NB4 (cell line): ENCODE measurements around the gene VAV2.

Source experiments
- DNase-seq: peaks from one replicate; pipeline ENCODE4 v3.0.0; 2010; ENCODE audit warnings: low read depth
- H3K4me3 ChIP-seq: one replicate; pipeline ENCODE4 v1.5.1; 2011; ENCODE audit warnings: mild to moderate bottlenecking, low read depth, low read length, moderate library complexity
- MYC ChIP-seq: IDR thresholded peaks from 2 replicates; pipeline ENCODE4 v1.6.1; 2011; ENCODE audit warnings: low read depth, low read length
- POLR2A ChIP-seq: IDR thresholded peaks from 2 replicates; pipeline ENCODE4 v1.6.1; 2011; ENCODE audit warnings: mild to moderate bottlenecking; ENCODE audit not compliant: insufficient read length; ENCODE audit errors: extremely low read depth
- TF ChIP-seq, protein P1 (sequence below): IDR thresholded peaks from one replicate; pipeline ENCODE4 v1.5.1; 2012; ENCODE audit warnings: low read depth, low read length
- TF ChIP-seq, protein P2 (sequence below): IDR thresholded peaks from 2 replicates; pipeline ENCODE4 v1.6.1; 2011; ENCODE audit warnings: low read depth, low read length

VAV2 gene

DNA sequence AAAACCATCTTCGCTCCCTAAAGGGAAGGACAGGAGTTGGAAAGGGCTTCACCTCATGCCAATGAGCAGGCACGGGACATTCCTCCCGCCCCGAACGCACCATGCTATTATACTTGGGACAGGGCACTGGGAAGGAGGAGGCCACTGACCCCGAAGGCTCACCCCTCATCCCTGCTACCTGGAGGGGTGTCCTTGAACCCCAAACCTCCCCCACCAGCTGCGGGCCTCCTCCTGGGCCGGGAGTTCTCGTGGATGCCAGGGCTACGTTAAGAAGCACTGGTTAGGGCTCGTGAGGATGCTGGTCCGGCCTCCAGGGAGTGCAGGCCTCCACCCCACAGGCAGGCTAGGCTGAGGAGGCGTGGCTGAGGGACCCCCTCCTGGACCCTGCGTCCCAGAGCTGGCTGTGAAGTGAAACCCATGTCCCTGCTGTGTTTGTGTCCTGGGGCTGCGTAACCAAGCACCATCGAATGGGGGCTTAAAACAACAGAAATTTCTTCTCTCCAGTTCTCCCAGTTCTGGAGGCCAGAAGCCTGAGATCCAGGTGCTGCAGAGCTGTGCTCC is 142.9 kb downstream of the VAV2 start:
- TF ChIP-seq, protein P1, sequence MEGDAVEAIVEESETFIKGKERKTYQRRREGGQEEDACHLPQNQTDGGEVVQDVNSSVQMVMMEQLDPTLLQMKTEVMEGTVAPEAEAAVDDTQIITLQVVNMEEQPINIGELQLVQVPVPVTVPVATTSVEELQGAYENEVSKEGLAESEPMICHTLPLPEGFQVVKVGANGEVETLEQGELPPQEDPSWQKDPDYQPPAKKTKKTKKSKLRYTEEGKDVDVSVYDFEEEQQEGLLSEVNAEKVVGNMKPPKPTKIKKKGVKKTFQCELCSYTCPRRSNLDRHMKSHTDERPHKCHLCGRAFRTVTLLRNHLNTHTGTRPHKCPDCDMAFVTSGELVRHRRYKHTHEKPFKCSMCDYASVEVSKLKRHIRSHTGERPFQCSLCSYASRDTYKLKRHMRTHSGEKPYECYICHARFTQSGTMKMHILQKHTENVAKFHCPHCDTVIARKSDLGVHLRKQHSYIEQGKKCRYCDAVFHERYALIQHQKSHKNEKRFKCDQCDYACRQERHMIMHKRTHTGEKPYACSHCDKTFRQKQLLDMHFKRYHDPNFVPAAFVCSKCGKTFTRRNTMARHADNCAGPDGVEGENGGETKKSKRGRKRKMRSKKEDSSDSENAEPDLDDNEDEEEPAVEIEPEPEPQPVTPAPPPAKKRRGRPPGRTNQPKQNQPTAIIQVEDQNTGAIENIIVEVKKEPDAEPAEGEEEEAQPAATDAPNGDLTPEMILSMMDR, result no peak
- TF ChIP-seq MYC (no peak), POLR2A (no peak)
- TF ChIP-seq, protein P2, sequence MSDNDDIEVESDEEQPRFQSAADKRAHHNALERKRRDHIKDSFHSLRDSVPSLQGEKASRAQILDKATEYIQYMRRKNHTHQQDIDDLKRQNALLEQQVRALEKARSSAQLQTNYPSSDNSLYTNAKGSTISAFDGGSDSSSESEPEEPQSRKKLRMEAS, result no peak
- DNase-seq, result no peak
- no peak overlapping the region for H3K4me3 ChIP-seq

DNA sequence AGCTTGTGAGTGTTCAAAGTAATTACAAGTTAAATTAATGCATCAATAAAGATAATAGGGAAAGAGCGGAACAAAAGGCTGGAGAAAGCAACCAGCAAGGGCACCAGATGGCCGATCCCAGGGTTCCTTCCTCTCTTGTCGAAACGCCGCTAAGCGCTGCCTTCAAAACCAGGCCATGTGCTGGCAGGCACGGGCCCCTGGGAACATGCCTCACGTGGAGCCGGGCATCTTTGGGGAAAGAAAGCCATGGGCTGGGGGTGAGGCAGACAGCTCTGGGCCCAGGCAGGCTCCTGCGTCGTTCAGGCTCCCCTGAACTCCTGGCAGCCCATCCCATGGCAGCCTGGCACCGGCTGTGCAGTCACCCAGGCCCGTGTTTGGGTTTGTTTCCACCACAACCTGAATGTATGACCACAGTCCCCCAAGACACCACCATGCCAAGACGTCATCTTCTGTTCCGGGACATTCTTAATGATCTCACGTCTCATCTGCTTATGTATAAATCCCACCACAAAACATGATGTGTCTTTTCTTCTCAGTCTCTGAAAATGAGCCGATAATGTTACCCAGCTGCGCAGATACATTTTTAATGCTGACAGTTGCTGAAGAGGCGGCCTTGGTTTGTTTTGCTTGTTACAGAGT is 143.5 kb downstream of the VAV2 start:
- TF ChIP-seq POLR2A (no peak), MYC (no peak)
- TF ChIP-seq, protein P1, result no peak
- H3K4me3 ChIP-seq, result no peak overlapping the region
- DNase-seq, result no peak

DNA sequence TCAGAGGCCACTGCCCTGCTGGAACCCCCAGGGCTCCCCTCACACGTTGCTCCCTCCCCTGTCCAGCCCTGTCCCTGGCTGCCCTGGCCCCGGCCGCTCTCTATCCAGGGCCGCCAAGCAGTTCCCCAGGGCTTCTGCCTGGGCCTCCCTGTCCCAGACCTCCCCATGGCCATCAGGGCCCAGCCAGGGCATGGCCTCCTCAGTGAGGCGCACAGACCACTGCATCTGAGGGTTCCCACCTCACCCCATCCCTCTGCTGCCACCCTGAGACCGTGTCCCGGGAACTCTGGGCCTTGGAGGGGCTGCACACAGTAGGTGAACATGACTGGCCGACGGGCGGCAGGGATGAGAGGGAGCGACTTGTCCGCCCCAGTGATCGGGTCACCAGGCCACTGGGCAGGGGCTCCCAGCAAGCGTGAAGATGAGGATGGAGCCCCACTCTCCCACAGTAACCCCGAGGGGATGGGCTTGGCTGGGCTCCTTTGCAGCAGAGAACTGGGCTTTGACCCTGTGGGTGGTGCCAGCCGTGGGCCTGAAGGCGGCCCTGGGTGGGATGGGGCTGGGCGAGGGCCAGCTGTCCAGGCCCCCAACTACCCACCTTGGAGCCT is 145.5 kb downstream of the VAV2 start:
- TF ChIP-seq, protein P2, result no peak
- TF ChIP-seq POLR2A (no peak), MYC (no peak)
- TF ChIP-seq, protein P1, result no peak
- no peak for DNase-seq
- no peak overlapping the region for H3K4me3 ChIP-seq

DNA sequence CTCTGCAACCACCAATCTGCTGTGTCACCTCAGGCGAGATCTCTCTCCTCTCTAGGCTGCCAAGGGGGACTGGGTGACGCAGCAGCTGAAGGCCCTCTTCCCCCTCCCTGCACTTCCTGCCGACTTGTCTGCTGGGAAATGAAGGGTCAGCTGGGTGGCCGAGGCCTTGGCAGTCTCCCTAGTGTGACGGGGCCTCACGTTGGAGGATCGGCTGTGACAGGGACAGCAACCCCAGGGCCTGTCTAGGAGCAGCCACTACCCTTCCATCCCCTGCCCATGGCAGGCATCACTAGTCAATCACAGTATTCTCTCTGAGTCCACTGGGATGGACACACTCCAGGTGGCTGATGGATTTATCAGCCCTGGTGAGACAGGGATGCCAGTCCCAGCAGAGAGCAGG is 146.7 kb downstream of the VAV2 start:
- TF ChIP-seq, protein P2, result no peak
- TF ChIP-seq, protein P1, result no peak
- TF ChIP-seq MYC (no peak), POLR2A (no peak)
- peak; percentile 24 for DNase-seq
- H3K4me3 ChIP-seq, result no peak overlapping the region

DNA sequence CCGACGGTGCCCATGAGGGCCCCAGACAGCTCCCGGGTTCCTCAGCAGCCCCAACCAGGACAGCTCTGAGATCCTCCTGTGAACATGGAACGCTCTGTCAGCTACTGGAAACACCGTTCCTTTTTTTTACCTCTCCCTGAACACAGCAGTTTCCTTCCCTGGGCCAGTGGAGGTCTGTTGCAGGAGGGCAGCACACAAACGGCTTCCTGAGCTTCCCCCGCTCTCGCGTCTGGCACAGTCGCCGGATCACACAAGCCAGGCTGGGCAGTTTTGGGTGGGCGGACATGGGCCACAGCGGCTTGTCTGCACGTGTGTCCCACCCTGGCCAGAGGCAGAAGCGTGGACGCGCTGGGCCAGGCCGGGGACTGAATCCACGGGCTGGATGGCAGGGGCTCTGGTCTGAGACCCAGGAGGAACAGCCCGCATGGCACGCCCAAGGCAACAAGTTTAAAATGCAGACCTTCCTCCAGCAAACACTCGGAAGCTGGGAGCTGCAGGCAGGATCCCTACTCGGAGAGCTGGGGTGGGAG is 147.2 kb downstream of the VAV2 start:
- TF ChIP-seq POLR2A, result no peak
- TF ChIP-seq, protein P1, result no peak
- TF ChIP-seq, protein P2, result no peak
- no peak for TF ChIP-seq MYC
- no peak overlapping the region for H3K4me3 ChIP-seq
- DNase-seq, result no peak
